Muscle of arm (tissue), 12 donors: ENCODE data around the gene RAP2A. TPM values are rescaled to one million over a fixed set of nuclear protein-coding genes. Genes with fewer than 3 reads are reported as not detected.

Source experiments
- DNase-seq: peaks from one replicate; pipeline ENCODE4 v3.0.0-alpha.2; 2013
- polyA plus RNA-seq, 12 donors: library from polyadenylated mRNA; unstranded; fragments of 120-200 nt; gene quantifications; one replicate each; pipeline ENCODE4 v1.2.1, GENCODE V29; 2013; ENCODE audit not compliant: insufficient read length in 12 of 12

The RAP2A gene
- polyA plus RNA-seq, 12 donors: 23.9 to 34.5 (median 29.7) TPM; not detected in 1

GRCh38 chr13:97413694-97414093 is 20.3 kb upstream of the RAP2A start:
- DNase-seq: no peak

- DNase-seq: no peak
These were observed 19.6 kb upstream of the RAP2A start for GRCh38 chr13:97414392-97414791.

GRCh38 chr13:97417698-97418097 is 16.3 kb upstream of the RAP2A start:
- DNase-seq: no peak

GRCh38 chr13:97422118-97423054 is 11.6 kb upstream of the RAP2A start:
- no peak for DNase-seq

- DNase-seq: no peak
These were observed 10.5 kb upstream of the RAP2A start for GRCh38 chr13:97423300-97424045.

- DNase-seq: no peak
These were observed 8.4 kb upstream of the RAP2A start for GRCh38 chr13:97425590-97425989.

- no peak for DNase-seq
These were observed 7.3 kb upstream of the RAP2A start for GRCh38 chr13:97426695-97427094.

- DNase-seq: no peak
These were observed 4.3 kb upstream of the RAP2A start for GRCh38 chr13:97429681-97430081.

- DNase-seq: no peak
These were observed 3.7 kb upstream of the RAP2A start for GRCh38 chr13:97430296-97430695.

- no peak for DNase-seq
These were observed 2.7 kb upstream of the RAP2A start for GRCh38 chr13:97431171-97431764.

- no peak for DNase-seq
These were observed 1.6 kb upstream of the RAP2A start for GRCh38 chr13:97432232-97432916.

- peak; percentile 100 for DNase-seq
These were observed 847 bp upstream of the RAP2A start for GRCh38 chr13:97432917-97433726.

- DNase-seq: peak; percentile 62
These were observed 630 bp downstream of the RAP2A start for GRCh38 chr13:97434397-97435201.

GRCh38 chr13:97435323-97435722 is 1.4 kb downstream of the RAP2A start:
- DNase-seq: no peak

GRCh38 chr13:97435794-97436193 is 1.8 kb downstream of the RAP2A start:
- no peak for DNase-seq

GRCh38 chr13:97436845-97437244 is 2.9 kb downstream of the RAP2A start:
- DNase-seq: no peak

GRCh38 chr13:97437729-97438128 is 3.8 kb downstream of the RAP2A start:
- DNase-seq: no peak

GRCh38 chr13:97438856-97439595 is 5.1 kb downstream of the RAP2A start:
- no peak for DNase-seq

- no peak for DNase-seq
These were observed 6.7 kb downstream of the RAP2A start for GRCh38 chr13:97440598-97441170.
